Thoracic aorta (tissue), 2 donors: ENCODE measurements around the gene CNIH2. TPM values are rescaled to one million over a fixed set of nuclear protein-coding genes. Genes with fewer than 3 reads are reported as not detected.

ENCODE experiments used
- ATAC-seq: fragments of 150-250 bp; one replicate; pipeline ENCODE4 v1.8.0; 2017; ENCODE audit warnings: low read depth; ENCODE audit not compliant: insufficient number of reproducible peaks, low FRiP score
- DNase-seq: peaks from one replicate; pipeline ENCODE4 v3.0.0-alpha.2; 2020; ENCODE audit warnings: low spot score
- H3K27ac ChIP-seq, 2 donors: fragments of 200-600 bp; sonication (generic); 1 replicate in 1 of 2; 2 replicates in 1 of 2; pipeline ENCODE4 v1.5.1; 2016; ENCODE audit warnings: mild to moderate bottlenecking in 2 of 2, moderate library complexity in 2 of 2
- H3K27me3 ChIP-seq: fragments of 200-600 bp; sonication (generic); replicated peaks from 2 replicates; pipeline ENCODE4 v1.6.0; 2016; ENCODE audit warnings: mild to moderate bottlenecking; ENCODE audit not compliant: insufficient read depth
- H3K36me3 ChIP-seq: fragments of 200-600 bp; sonication (generic); one replicate; pipeline ENCODE4 v1.5.1; 2016
- H3K4me1 ChIP-seq, 2 donors: fragments of 200-600 bp; sonication (generic); 1 replicate in 1 of 2; 2 replicates in 1 of 2; pipeline versions ENCODE4 v1.5.1 to v1.6.0; 2016; ENCODE audit warnings: low read depth in 2 of 2, mild to moderate bottlenecking in 1 of 2; ENCODE audit not compliant: control insufficient read depth in 1 of 2
- H3K4me3 ChIP-seq: fragments of 200-600 bp; sonication (generic); 2 replicates; pipeline ENCODE4 v1.5.1; 2016; ENCODE audit warnings: mild to moderate bottlenecking
- H3K9me3 ChIP-seq: fragments of 200-600 bp; sonication (generic); 2 replicates; pipeline ENCODE4 v1.5.1; 2016
- CTCF ChIP-seq: fragments of 200-600 bp; sonication (generic); IDR thresholded peaks from one replicate; pipeline ENCODE4 v1.5.1; 2019; ENCODE audit warnings: antibody characterized with exemption
- total RNA-seq, 2 donors: library from RNA; depleted of rRNA; stranded (reverse); fragments of >200 nt; gene quantifications; one replicate each; pipeline versions ENCODE4 v1.1.0 to v1.2.3, GENCODE V29; 2016

The CNIH2 gene
- total RNA-seq, 2 donors from 2014 or later: not detected

GRCh38 chr11:66315498-66315885 is 37.5 kb downstream of the CNIH2 start:
- Histone ChIP-seq H3K9me3 (no peaks in the 10 kb centered on the region), H3K27me3 (peaks cover 5% of the 10 kb centered on the region), H3K4me3 (peak overlapping the region; percentile 71), H3K27ac (no peak overlapping the region), H3K4me1 (peaks cover 11 to 38% of the 10 kb centered on the region in 2 donors), H3K36me3 (no peaks in the 10 kb centered on the region)
- no peak for DNase-seq
- no peak for TF ChIP-seq CTCF
- ATAC-seq: no peak

- Histone ChIP-seq H3K4me3 (peak overlapping the region; percentile 71), H3K9me3 (no peaks in the 10 kb centered on the region), H3K27ac (peak overlapping the region in 1 of 2 donors; percentile 9), H3K4me1 (peaks cover 11 to 38% of the 10 kb centered on the region in 2 donors), H3K36me3 (no peaks in the 10 kb centered on the region), H3K27me3 (peaks cover 5% of the 10 kb centered on the region)
- TF ChIP-seq CTCF: no peak
- DNase-seq (no peak), ATAC-seq (no peak)
Observed at GRCh38 chr11:66315921-66316811, 38.2 kb downstream of the CNIH2 start.

- H3K27me3 ChIP-seq: peaks cover 5% of the 10 kb centered on the region
- ATAC-seq: no peak
Observed at GRCh38 chr11:66316849-66317251, 38.9 kb downstream of the CNIH2 start, which contains the start of gene CD248. CD248 (minus strand) TSS chr11:66317044; CDS start chr11:66317027, 17 bp downstream.

GRCh38 chr11:66317322-66317722 is 39.3 kb downstream of the CNIH2 start:
- Histone ChIP-seq H3K9me3 (no peaks in the 10 kb centered on the region), H3K4me3 (peak overlapping the region; percentile 71), H3K4me1 (peaks cover 11 to 36% of the 10 kb centered on the region in 2 donors), H3K27ac (peak overlapping the region; percentile 7 to 9), H3K36me3 (no peaks in the 10 kb centered on the region), H3K27me3 (peaks cover 5% of the 10 kb centered on the region)
- no peak for TF ChIP-seq CTCF
- ATAC-seq: peak; percentile 13
- DNase-seq: no peak

More at GRCh38 chr11:66316849-66317251, 38.9 kb downstream of the CNIH2 start, which contains the start of gene CD248:
- Histone ChIP-seq H3K9me3 (no peaks in the 10 kb centered on the region), H3K36me3 (no peaks in the 10 kb centered on the region), H3K4me3 (peak within 1 kb of the TSS; percentile 71), H3K27ac (peak within 1 kb of the TSS; percentile 7 to 9), H3K4me1 (peaks cover 11 to 38% of the 10 kb centered on the region in 2 donors)
- DNase-seq: no peak
- no peak for TF ChIP-seq CTCF
